HepG2 (cell line): ENCODE measurements around the gene VPS9D1. TPM values are rescaled to one million over a fixed set of nuclear protein-coding genes. Genes with fewer than 3 reads are reported as not detected.

Experiments used
- CCAR2 ChIP-seq: fragments of 200-400 bp; formaldehyde crosslinking; optimal IDR thresholded peaks from 2 replicates; pipeline ENCODE3; 2018; ENCODE audit warnings: low read depth, mild to moderate bottlenecking, low read length, moderate library complexity
- CEBPB ChIP-seq: IDR thresholded peaks from 2 replicates; pipeline ENCODE4 v1.6.1; 2011; ENCODE audit warnings: low read depth, low read length, improper control_type of control experiment, borderline replicate concordance
- CHCHD3 ChIP-seq: sonication (generic); formaldehyde crosslinking; IDR thresholded peaks from 2 replicates; pipeline ENCODE4 v1.8.0; 2022; ENCODE audit warnings: mild to moderate bottlenecking, missing genetic modification reagents, moderate library complexity
- DNMT3B ChIP-seq: conservative IDR thresholded peaks from 2 replicates; pipeline ENCODE4 v1.6.1; 2016; ENCODE audit warnings: missing biosample characterization, control low read depth
- GLI4 ChIP-seq: sonication (generic); formaldehyde crosslinking; IDR thresholded peaks from 2 replicates; pipeline ENCODE4 v1.5.1; 2020; ENCODE audit warnings: missing genetic modification reagents, mild to moderate bottlenecking, moderate library complexity, borderline replicate concordance
- MBD4 ChIP-seq: IDR thresholded peaks from 2 replicates; pipeline ENCODE4 v1.6.1; 2012; ENCODE audit warnings: low read length, inconsistent platforms, borderline replicate concordance
- NCOR1 ChIP-seq: fragments of 200-600 bp; sonication (generic); IDR thresholded peaks from 2 replicates; pipeline ENCODE4 v1.7.0; 2017; ENCODE audit warnings: antibody characterized with exemption, low read length, borderline replicate concordance
- NFKB2 ChIP-seq: sonication (generic); formaldehyde crosslinking; IDR thresholded peaks from 2 replicates; pipeline ENCODE4 v1.4.0; 2020; ENCODE audit warnings: missing genetic modification reagents, borderline replicate concordance
- PITX1 ChIP-seq: sonication (generic); formaldehyde crosslinking; IDR thresholded peaks from 2 replicates; pipeline ENCODE4 v1.5.1; 2020; ENCODE audit warnings: mild to moderate bottlenecking, missing genetic modification reagents
- RXRB ChIP-seq: IDR thresholded peaks from 2 replicates; pipeline ENCODE4 v1.6.1; 2016; ENCODE audit warnings: borderline replicate concordance, missing genetic modification reagents, missing compliant biosample characterization
- SKI ChIP-seq: fragments of 450-650 bp; IDR thresholded peaks from one replicate; pipeline ENCODE4 v1.6.1; 2018; ENCODE audit warnings: mild to moderate bottlenecking; ENCODE audit not compliant: partially characterized antibody
- SNAPC2 ChIP-seq: sonication (generic); formaldehyde crosslinking; IDR thresholded peaks from 2 replicates; pipeline ENCODE4 v1.8.1; 2022; ENCODE audit warnings: mild to moderate bottlenecking, missing genetic modification reagents
- ZNF264 ChIP-seq: sonication (generic); formaldehyde crosslinking; IDR thresholded peaks from 2 replicates; pipeline ENCODE4 v1.4.0; 2020; ENCODE audit warnings: missing genetic modification reagents
- ZNF317 ChIP-seq: sonication (generic); formaldehyde crosslinking; IDR thresholded peaks from 2 replicates; pipeline ENCODE4 v1.5.0; 2020; ENCODE audit warnings: mild to moderate bottlenecking, missing genetic modification reagents
- ZNF557 ChIP-seq: sonication (generic); formaldehyde crosslinking; IDR thresholded peaks from 2 replicates; pipeline ENCODE4 v1.4.0; 2020; ENCODE audit warnings: missing genetic modification reagents
- polyA plus RNA-seq, 8 experiments: library from polyadenylated mRNA; depleted of rRNA in 3 of 8; stranded (reverse) in 7 of 8; unstranded in 1 of 8; fragments of >200 nt; fragmentation: Illumina TruSeq in 4 of 8; extraction: Trizol in 4 of 8; gene quantifications; 2 replicates each; pipeline versions ENCODE4 v1.2.1 to v1.2.3, GENCODE V29; 2011 to 2016; ENCODE audit warnings: low read depth in 4 of 8, missing spikeins in 1 of 8, mixed read lengths in 1 of 8; ENCODE audit not compliant: insufficient read depth in 1 of 8
- total RNA-seq, 5 experiments: library from RNA; depleted of rRNA; stranded (reverse); fragments of >200 nt; fragmentation: Illumina TruSeq; extraction: Trizol; gene quantifications; 2 replicates each; pipeline ENCODE4 v1.2.3, GENCODE V29; 2016; ENCODE audit warnings: low read depth in 1 of 5
- TF ChIP-seq, protein P1 (sequence below): sonication (generic); formaldehyde crosslinking; IDR thresholded peaks from 2 replicates; pipeline ENCODE4 v1.4.0; 2020; ENCODE audit warnings: mild to moderate bottlenecking, missing genetic modification reagents, borderline replicate concordance
- TF ChIP-seq, protein P2 (sequence below): IDR thresholded peaks from 2 replicates; pipeline ENCODE4 v1.6.1; 2012; ENCODE audit warnings: low read depth, low read length, improper control_type of control experiment
- TF ChIP-seq, protein P3 (sequence below): IDR thresholded peaks from 2 replicates; pipeline ENCODE4 v1.6.1; 2012; ENCODE audit warnings: inconsistent platforms
- TF ChIP-seq, protein P4 (sequence below): sonication (generic); formaldehyde crosslinking; IDR thresholded peaks from 2 replicates; pipeline ENCODE4 v1.4.0; 2020; ENCODE audit warnings: missing genetic modification reagents

Gene VPS9D1
- total and polyA plus RNA-seq, 2 of the 13 experiments (the other 11 are each of a cell fraction or from before 2014, with no cell fraction given), result 10.1 to 13.2 TPM

DNA sequence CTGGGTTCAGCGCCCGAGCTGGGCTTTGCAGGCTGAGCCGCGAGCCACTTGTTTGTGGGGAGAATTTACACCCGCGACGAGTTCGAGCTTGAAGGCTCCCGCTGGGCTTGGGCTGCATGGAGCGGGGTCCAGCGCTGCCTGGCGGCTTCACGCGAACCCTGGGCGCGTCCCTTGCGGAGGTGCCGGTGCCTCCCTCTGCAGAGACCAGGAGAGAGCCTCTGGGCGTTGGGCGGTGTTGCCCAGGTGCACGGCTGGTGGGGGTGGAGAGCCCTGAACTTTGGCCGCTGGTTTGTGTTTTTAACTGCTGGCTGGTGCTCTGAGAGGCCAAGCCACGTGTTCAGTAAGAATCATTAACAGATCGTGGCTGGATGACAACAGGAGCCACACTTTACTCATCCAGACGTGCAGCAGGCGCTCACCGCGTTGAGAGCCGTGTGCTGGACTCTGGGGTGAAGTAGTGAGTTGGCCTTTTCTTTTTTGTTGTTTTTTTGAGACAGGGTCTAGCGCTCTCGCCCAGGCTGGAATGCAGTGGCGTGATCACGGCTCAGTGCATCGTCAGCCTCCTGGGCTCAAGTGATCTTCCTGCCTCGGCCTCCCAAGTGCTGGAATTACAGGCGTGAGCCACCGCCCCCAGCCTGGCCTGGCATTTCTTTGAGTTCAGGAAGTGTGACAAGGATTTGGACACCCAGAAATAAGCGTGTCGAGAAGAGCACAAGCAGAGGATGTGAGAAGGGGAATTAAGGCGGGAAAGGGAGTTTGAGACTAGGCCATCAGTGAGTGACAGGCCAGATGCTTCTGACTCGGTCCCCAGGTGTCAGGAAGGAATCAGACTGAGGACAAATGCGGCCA is 33.4 kb downstream of the VPS9D1 start (continued):
- TF ChIP-seq, protein P1, sequence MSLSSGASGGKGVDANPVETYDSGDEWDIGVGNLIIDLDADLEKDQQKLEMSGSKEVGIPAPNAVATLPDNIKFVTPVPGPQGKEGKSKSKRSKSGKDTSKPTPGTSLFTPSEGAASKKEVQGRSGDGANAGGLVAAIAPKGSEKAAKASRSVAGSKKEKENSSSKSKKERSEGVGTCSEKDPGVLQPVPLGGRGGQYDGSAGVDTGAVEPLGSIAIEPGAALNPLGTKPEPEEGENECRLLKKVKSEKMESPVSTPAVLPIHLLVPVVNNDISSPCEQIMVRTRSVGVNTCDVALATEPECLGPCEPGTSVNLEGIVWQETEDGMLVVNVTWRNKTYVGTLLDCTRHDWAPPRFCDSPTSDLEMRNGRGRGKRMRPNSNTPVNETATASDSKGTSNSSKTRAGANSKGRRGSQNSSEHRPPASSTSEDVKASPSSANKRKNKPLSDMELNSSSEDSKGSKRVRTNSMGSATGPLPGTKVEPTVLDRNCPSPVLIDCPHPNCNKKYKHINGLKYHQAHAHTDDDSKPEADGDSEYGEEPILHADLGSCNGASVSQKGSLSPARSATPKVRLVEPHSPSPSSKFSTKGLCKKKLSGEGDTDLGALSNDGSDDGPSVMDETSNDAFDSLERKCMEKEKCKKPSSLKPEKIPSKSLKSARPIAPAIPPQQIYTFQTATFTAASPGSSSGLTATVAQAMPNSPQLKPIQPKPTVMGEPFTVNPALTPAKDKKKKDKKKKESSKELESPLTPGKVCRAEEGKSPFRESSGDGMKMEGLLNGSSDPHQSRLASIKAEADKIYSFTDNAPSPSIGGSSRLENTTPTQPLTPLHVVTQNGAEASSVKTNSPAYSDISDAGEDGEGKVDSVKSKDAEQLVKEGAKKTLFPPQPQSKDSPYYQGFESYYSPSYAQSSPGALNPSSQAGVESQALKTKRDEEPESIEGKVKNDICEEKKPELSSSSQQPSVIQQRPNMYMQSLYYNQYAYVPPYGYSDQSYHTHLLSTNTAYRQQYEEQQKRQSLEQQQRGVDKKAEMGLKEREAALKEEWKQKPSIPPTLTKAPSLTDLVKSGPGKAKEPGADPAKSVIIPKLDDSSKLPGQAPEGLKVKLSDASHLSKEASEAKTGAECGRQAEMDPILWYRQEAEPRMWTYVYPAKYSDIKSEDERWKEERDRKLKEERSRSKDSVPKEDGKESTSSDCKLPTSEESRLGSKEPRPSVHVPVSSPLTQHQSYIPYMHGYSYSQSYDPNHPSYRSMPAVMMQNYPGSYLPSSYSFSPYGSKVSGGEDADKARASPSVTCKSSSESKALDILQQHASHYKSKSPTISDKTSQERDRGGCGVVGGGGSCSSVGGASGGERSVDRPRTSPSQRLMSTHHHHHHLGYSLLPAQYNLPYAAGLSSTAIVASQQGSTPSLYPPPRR (CRISPR knock-in tag), result peak; percentile 97
- TF ChIP-seq, protein P2, sequence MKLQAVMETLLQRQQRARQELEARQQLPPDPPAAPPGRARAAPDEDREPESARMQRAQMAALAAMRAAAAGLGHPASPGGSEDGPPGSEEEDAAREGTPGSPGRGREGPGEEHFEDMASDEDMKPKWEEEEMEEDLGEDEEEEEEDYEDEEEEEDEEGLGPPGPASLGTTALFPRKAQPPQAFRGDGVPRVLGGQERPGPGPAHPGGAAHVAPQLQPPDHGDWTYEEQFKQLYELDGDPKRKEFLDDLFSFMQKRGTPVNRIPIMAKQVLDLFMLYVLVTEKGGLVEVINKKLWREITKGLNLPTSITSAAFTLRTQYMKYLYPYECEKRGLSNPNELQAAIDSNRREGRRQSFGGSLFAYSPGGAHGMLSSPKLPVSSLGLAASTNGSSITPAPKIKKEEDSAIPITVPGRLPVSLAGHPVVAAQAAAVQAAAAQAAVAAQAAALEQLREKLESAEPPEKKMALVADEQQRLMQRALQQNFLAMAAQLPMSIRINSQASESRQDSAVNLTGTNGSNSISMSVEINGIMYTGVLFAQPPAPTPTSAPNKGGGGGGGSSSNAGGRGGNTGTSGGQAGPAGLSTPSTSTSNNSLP, result peak; percentile 85
- peak; percentile 90 for TF ChIP-seq PITX1 (CRISPR knock-in tag)
- peak; percentile 98 for TF ChIP-seq GLI4 (CRISPR knock-in tag)
- TF ChIP-seq RXRB (CRISPR knock-in tag), result peak; percentile 94
- TF ChIP-seq ZNF264 (CRISPR knock-in tag), result peak; percentile 99
- TF ChIP-seq ZNF557 (CRISPR knock-in tag), result peak; percentile 97
- TF ChIP-seq CEBPB, result no peak
- peak; percentile 99 for TF ChIP-seq SNAPC2 (CRISPR knock-in tag)
- peak; percentile 90 for TF ChIP-seq DNMT3B
- TF ChIP-seq NFKB2, result peak; percentile 98
- TF ChIP-seq CHCHD3 (CRISPR knock-in tag), result 0 out of 2 replicates have a peak, but pooled peaks have one; percentile 17
- TF ChIP-seq ZNF317, result peak; percentile 96
- TF ChIP-seq NCOR1, result peak; percentile 95
- TF ChIP-seq MBD4, result no peak
- TF ChIP-seq, protein P3, sequence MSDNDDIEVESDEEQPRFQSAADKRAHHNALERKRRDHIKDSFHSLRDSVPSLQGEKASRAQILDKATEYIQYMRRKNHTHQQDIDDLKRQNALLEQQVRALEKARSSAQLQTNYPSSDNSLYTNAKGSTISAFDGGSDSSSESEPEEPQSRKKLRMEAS, result peak; percentile 100
- no peak for TF ChIP-seq CCAR2
- TF ChIP-seq, protein P4, sequence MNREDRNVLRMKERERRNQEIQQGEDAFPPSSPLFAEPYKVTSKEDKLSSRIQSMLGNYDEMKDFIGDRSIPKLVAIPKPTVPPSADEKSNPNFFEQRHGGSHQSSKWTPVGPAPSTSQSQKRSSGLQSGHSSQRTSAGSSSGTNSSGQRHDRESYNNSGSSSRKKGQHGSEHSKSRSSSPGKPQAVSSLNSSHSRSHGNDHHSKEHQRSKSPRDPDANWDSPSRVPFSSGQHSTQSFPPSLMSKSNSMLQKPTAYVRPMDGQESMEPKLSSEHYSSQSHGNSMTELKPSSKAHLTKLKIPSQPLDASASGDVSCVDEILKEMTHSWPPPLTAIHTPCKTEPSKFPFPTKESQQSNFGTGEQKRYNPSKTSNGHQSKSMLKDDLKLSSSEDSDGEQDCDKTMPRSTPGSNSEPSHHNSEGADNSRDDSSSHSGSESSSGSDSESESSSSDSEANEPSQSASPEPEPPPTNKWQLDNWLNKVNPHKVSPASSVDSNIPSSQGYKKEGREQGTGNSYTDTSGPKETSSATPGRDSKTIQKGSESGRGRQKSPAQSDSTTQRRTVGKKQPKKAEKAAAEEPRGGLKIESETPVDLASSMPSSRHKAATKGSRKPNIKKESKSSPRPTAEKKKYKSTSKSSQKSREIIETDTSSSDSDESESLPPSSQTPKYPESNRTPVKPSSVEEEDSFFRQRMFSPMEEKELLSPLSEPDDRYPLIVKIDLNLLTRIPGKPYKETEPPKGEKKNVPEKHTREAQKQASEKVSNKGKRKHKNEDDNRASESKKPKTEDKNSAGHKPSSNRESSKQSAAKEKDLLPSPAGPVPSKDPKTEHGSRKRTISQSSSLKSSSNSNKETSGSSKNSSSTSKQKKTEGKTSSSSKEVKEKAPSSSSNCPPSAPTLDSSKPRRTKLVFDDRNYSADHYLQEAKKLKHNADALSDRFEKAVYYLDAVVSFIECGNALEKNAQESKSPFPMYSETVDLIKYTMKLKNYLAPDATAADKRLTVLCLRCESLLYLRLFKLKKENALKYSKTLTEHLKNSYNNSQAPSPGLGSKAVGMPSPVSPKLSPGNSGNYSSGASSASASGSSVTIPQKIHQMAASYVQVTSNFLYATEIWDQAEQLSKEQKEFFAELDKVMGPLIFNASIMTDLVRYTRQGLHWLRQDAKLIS (CRISPR knock-in tag), result peak; percentile 49; the same call in 1 of the 2 replicates
- peak; percentile 94 for TF ChIP-seq SKI
